Measurements from ENCODE around the gene PTGER3.
"Not testable (repeated sequence)": the region's sequence is repeated elsewhere in the genome, so short reads cannot be mapped to it uniquely, and the experiment has no call there.

The PTGER3 gene

DNA sequence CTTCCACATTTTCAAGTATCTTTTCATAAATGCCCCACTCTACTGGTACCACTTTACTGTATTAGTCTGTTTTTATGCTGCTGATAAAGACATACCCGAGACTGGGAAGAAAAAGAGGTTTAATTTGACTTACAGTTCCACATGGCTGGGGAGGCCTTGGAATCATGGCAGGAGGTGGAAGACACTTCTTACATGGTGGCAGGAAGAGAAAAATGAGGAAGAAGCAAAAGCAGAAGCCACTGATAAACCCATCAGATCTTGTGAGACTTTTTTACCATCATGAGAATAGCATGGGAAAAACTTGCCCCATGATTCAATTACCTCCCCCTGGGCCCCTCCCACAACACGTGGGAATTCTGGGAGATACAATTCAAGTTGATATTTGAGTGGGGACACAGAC is 107.2 kb downstream of the PTGER3 start:
- H3K4me1 ChIP-seq (ENCODE audit: control insufficient read depth in 5 of 5, insufficient read depth in 5 of 5, low read length in 5 of 5); H3K27ac ChIP-seq (ENCODE audit: low read depth, low read length); H3K27me3 ChIP-seq (ENCODE audit: control insufficient read depth in 5 of 5, insufficient read depth in 4 of 5, low read length in 5 of 5); H3K36me3 ChIP-seq (ENCODE audit: control insufficient read depth in 5 of 5, insufficient read depth in 5 of 5, low read length in 5 of 5); H3K4me3 ChIP-seq (ENCODE audit: low read depth in 1 of 5, low read length in 5 of 5); H3K9ac ChIP-seq (ENCODE audit: low read length in 5 of 5); H3K9me3 ChIP-seq (ENCODE audit: control insufficient read depth in 5 of 5, low read length in 5 of 5): not testable (repeated sequence)

GRCh38 chr1:70934194-70934961 is 113.2 kb downstream of the PTGER3 start:
- no peaks in the 10 kb centered on the region for H3K27me3 ChIP-seq (ENCODE audit: control insufficient read depth in 5 of 5, insufficient read depth in 4 of 5, low read length in 5 of 5)

DNA sequence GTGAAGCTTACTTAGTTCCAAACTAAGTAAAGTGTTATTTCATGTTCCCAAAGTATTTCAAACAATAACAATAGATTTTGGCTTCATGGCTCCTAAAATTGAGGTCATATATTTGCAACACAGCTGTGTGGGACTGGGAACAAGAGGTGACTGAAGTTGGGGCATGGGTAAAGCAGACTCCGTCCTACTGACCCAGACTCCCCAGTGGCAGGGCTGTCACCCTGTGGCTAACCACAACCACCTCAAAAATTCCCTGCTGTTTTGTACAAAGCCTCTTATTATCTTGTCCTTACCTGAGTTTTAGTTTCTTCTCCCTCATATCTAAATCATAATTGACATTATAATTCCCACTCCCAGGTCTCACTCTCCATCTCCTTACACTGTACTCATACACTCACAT is 117.6 kb downstream of the PTGER3 start:
- Histone ChIP-seq H3K9me3 (ENCODE audit: control insufficient read depth in 5 of 5, low read length in 5 of 5) (no peaks in the 10 kb centered on the region), H3K9ac (ENCODE audit: low read length in 5 of 5) (no peak overlapping the region), H3K27ac (ENCODE audit: low read depth, low read length) (peak overlapping the region; percentile 5), H3K27me3 (ENCODE audit: control insufficient read depth in 5 of 5, insufficient read depth in 4 of 5, low read length in 5 of 5) (no peaks in the 10 kb centered on the region), H3K4me1 (ENCODE audit: control insufficient read depth in 5 of 5, insufficient read depth in 5 of 5, low read length in 5 of 5) (peaks cover 0 to 11% (median 0%) of the 10 kb centered on the region in 5 donors), H3K4me3 (ENCODE audit: low read depth in 1 of 5, low read length in 5 of 5) (no peak overlapping the region), H3K36me3 (ENCODE audit: control insufficient read depth in 5 of 5, insufficient read depth in 5 of 5, low read length in 5 of 5) (no peaks in the 10 kb centered on the region)

More at GRCh38 chr1:70934194-70934961, 113.2 kb downstream of the PTGER3 start:
- Histone ChIP-seq H3K9ac (ENCODE audit: low read length in 5 of 5) (no peak overlapping the region), H3K27ac (ENCODE audit: low read depth, low read length) (no peak overlapping the region), H3K36me3 (ENCODE audit: control insufficient read depth in 5 of 5, insufficient read depth in 5 of 5, low read length in 5 of 5) (no peaks in the 10 kb centered on the region), H3K4me3 (ENCODE audit: low read depth in 1 of 5, low read length in 5 of 5) (no peak overlapping the region), H3K9me3 (ENCODE audit: control insufficient read depth in 5 of 5, low read length in 5 of 5) (no peaks in the 10 kb centered on the region), H3K4me1 (ENCODE audit: control insufficient read depth in 5 of 5, insufficient read depth in 5 of 5, low read length in 5 of 5) (peaks cover 0 to 11% (median 0%) of the 10 kb centered on the region in 5 donors)

DNA sequence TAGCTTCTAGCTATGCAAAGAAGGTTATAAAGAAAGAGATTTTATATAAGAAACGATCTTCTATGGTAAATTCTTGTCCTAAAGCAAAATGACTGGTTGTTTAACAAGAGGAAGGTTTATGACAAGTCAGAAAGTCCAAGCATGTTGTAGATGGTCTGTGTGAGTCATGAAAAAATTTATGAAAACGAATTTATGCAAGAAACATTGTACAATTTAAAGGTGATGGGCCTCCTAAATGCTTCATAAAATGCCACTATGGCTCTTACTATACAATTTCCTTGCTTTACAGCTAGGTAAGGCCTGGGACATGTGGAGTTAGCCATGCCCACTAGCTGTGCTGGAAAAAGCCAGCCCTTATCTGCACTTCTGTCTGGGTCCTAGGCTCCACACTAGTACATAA is 125.4 kb downstream of the PTGER3 start:
- Histone ChIP-seq H3K4me3 (ENCODE audit: low read depth in 1 of 5, low read length in 5 of 5) (peak overlapping the region in 2 of 5 donors; percentile 30 to 44), H3K27me3 (ENCODE audit: control insufficient read depth in 5 of 5, insufficient read depth in 4 of 5, low read length in 5 of 5) (no peaks in the 10 kb centered on the region), H3K27ac (ENCODE audit: low read depth, low read length) (no peak overlapping the region), H3K4me1 (ENCODE audit: control insufficient read depth in 5 of 5, insufficient read depth in 5 of 5, low read length in 5 of 5) (peaks cover 0 to under 1% (median 0%) of the 10 kb centered on the region in 5 donors), H3K9ac (ENCODE audit: low read length in 5 of 5) (no peak overlapping the region), H3K36me3 (ENCODE audit: control insufficient read depth in 5 of 5, insufficient read depth in 5 of 5, low read length in 5 of 5) (no peaks in the 10 kb centered on the region), H3K9me3 (ENCODE audit: control insufficient read depth in 5 of 5, low read length in 5 of 5) (peaks cover 0 to 21% (median 16%) of the 10 kb centered on the region in 5 donors)

Data from subcutaneous abdominal adipose tissue (tissue), 5 donors.